NCI-H146 treated with DMSO at 0.1 percent for 48 hours (cell line): Measurements from ENCODE around the gene CD274.
"Not testable (repeated sequence)": the region's sequence is repeated elsewhere in the genome, so short reads cannot be mapped to it uniquely, and the experiment has no call there.

Source experiments
- DNase-seq: peaks from one replicate; lab custom pipeline; 2025; ENCODE audit not compliant: unreplicated experiment; lab: John Stamatoyannopoulos, UW

Gene CD274

GRCh38 chr9:5437254-5438216, 12.8 kb upstream of the CD274 start, which contains the start of gene PLGRKT:
Gene PLGRKT, minus strand, starts transcription at chr9:5437925. Its CDS starts 5,948 bp downstream, at chr9:5431977.
- peak; percentile 97 for DNase-seq

- DNase-seq: no peak
Measured at GRCh38 chr9:5438301-5439162, 11.8 kb upstream of the CD274 start.

DNA sequence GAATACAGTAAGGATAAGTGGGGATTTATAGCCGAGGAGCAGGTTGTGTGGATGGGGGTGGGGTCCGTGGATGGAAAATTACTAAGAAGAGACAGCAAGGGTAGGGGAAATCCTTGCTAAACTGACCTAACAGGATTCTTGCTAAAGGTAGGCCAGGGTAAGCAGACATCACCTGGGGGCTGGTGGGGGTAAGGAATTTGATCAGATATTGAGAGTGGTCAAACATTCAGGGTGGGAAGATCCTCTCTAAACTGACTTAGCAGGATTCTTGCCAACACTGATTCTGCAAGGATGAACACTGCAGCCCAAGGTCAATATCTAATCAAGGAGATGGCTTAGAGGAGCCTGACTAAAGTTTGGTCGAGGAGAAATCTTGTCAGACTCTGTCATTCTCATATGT, 9.9 kb upstream of the CD274 start:
- no peak for DNase-seq

GRCh38 chr9:5441043-5441442, 9.3 kb upstream of the CD274 start:
- DNase-seq: no peak

DNA sequence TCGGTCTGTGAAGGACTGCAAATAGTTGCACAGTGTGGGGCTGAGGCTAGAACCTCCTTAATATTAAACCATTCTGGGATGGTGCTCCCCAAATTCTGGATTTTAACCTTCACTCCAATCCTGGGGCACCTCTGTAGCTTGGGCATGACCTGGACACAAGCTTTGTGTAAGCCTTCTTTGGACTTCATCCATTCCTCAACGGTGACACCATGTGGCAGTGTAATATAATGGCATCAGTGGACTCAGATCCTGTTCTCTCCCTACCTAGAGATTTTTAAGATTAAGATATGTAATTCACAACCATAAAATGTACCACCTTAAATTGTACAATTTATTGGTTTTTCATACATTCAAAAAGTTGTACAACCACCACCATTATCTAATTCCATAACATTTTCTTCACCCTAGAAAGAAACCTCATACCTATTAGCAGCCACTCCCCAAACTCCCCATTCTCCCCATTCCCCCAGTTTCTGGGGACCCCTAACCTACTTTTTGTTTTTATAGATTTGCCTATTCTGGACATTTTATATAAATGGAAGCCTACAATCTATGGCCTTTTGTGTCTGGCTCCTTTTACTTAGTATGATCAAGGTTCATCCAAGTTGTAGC, 7.8 kb upstream of the CD274 start:
- peak; percentile 40 for DNase-seq

DNA sequence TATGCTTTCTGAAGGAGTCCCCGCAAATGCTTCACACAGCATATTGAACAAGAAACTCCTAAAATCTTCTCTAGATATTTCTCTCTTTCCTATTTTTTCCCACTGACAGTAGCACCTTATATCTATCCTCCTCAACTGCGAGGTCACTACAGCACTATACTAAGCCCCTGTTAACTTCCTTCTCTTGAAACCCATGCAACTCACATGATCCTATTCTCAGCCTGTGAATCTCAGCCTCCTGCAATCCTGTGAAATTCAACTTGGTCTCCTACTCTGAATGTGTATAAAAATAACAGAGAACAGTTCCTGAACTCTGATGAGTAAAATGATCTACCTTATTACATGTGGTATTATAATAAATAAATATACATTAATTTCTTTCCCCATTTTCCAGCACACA, 6.5 kb upstream of the CD274 start:
- no peak for DNase-seq

GRCh38 chr9:5445096-5445495, 5.2 kb upstream of the CD274 start:
- not testable (repeated sequence) for DNase-seq

DNA sequence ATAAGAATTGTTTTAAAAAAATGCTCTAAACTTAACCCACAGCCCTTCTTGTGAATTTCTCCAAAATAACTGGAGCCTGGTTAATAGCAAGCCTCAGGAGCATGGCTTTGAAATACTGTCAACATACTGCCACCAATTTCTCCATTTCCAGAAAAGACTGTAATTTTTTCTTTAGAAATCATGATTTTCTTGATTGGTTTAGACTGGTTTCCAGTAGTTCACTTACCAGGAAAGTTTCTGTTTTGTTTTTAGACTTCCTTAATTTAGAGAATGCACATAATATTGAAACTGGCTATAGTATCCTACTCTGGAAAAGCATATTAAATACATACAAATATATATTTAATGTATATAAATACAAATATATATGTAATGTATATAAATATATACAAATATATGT, 4.5 kb upstream of the CD274 start:
- no peak for DNase-seq

- no peak for DNase-seq
Measured at GRCh38 chr9:5446451-5447236, 3.7 kb upstream of the CD274 start.

DNA sequence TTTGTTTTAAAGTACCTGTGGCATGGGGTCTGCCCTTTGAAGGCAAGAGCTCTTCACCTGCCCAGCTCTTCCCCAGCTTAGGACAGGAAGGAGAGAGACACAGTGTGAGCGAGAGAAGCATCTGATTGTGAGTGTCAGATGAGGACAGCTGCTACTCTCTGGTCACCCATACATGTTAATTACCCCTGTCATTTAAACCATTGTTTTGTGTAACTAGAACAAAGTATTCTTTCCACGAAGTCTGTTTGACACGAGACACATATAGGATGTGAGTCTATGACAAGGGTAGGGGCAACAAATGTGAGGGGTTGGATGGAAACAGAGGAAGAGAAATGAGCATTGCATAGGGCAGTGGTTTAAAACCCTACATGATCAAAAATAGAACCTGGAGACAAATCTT, 3.0 kb upstream of the CD274 start:
- no peak for DNase-seq

DNA sequence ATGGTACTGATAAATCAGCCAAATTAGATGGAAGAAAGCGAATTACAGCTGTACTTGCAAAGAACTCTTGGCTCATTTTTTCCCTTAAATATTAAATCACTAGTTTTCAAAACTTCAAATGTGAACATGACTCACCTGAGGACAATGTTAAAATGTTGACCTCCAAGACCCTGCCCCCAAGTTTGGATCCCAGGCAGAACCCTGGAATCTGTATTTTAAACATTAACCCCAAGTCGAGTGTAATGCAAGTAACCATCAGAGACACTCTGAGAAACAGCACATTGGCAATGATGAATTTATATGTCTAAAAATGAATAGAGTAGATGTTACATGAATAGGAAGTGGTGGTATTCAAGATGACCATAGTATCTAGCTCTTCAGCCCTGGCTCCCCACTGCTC, 2.3 kb upstream of the CD274 start:
- no peak for DNase-seq

DNA sequence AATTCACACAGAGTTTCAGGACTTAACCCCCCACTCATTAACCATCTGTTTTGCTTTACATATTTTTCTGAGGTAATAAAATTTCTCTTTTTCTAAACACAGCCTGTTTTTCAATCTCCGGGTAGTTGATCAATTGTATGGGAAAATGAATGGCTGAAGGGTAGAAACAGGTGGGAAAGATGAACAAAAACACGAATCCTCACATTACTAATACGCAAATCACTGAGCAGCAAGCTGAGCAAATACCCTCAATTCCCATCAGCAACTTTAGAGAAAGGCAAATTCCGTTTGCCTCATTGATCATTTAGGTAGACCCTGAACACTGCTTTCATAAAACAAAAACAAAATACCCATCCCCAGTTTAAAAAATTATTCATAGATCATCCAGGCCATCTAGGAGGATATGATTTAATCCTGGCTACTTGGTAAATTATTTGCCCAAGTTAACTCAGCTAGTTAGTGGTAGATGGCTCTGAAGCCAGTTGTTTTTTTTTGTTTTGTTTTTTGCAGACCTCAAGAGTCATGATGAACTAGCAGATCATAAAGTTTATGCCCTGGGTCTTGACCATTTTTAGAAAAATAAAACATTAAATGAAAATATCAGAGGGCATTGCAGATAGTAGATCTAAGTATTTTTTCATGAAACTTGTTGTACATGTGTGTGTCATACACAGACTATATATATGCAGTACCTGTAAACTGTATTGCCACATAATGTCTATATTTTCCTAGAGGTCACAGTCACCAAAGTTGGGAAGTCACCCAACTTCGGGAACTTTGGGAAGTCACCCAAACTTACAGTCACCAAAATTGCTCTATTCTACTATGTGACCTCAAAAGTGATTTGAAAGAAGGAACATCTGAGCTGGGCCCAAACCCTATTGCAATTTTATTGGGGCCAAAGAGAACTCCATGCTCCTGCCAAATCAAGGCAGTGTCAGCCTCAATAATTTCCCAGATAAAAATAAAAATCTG, 1.6 kb upstream of the CD274 start:
- DNase-seq: no peak

DNA sequence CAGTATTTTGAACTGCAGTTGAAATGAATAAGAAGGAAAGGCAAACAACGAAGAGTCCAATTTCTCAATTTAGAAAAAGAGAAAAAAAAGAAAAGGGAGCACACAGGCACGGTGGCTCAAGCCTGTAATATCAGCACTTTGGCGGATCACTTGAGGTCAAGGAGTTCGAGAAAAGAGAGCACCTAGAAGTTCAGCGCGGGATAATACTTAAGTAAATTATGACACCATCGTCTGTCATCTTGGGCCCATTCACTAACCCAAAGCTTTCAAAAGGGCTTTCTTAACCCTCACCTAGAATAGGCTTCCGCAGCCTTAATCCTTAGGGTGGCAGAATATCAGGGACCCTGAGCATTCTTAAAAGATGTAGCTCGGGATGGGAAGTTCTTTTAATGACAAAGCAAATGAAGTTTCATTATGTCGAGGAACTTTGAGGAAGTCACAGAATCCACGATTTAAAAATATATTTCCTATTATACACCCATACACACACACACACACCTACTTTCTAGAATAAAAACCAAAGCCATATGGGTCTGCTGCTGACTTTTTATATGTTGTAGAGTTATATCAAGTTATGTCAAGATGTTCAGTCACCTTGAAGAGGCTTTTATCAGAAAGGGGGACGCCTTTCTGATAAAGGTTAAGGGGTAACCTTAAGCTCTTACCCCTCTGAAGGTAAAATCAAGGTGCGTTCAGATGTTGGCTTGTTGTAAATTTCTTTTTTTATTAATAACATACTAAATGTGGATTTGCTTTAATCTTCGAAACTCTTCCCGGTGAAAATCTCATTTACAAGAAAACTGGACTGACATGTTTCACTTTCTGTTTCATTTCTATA, 602 bp upstream of the CD274 start:
- no peak for DNase-seq

GRCh38 chr9:5452286-5452609, 1.9 kb downstream of the CD274 start:
- no peak for DNase-seq

GRCh38 chr9:5453004-5453403, 2.7 kb downstream of the CD274 start:
- no peak for DNase-seq

- DNase-seq: no peak
Measured at GRCh38 chr9:5453673-5454072, 3.3 kb downstream of the CD274 start.

- DNase-seq: no peak
Measured at GRCh38 chr9:5455181-5455580, 4.8 kb downstream of the CD274 start.

- DNase-seq: no peak
Measured at GRCh38 chr9:5459289-5459829, 9.0 kb downstream of the CD274 start.
